HepG2 (cell line): ENCODE results near the gene RHD. TPM values are rescaled to one million over a fixed set of nuclear protein-coding genes. Genes with fewer than 3 reads are reported as not detected.

Source experiments
- ATF3 ChIP-seq: sonication (generic); formaldehyde crosslinking; IDR thresholded peaks from 2 replicates; pipeline ENCODE4 v1.4.0; 2020; ENCODE audit warnings: missing genetic modification reagents
- EED ChIP-seq: sonication (generic); formaldehyde crosslinking; IDR thresholded peaks from 2 replicates; pipeline ENCODE4 v1.5.0; 2020; ENCODE audit warnings: mild to moderate bottlenecking, missing genetic modification reagents
- FLYWCH1 ChIP-seq: sonication (generic); formaldehyde crosslinking; IDR thresholded peaks from 2 replicates; pipeline ENCODE4 v1.8.1; 2023; ENCODE audit warnings: mild to moderate bottlenecking, missing genetic modification reagents
- HIC2 ChIP-seq: sonication (generic); formaldehyde crosslinking; IDR thresholded peaks from 2 replicates; pipeline ENCODE4 v1.9.0; 2022; ENCODE audit warnings: low read depth, missing genetic modification reagents
- HOXD1 ChIP-seq: sonication (generic); formaldehyde crosslinking; IDR thresholded peaks from 2 replicates; pipeline ENCODE4 v1.5.0; 2020; ENCODE audit warnings: missing genetic modification reagents
- NR2F1 ChIP-seq, 2 experiments: fragments of 450-650 bp in 1 of 2; formaldehyde crosslinking in 1 of 2; IDR thresholded peaks; 2 replicates each; pipeline versions ENCODE4 v1.5.0 to v1.6.1; 2016 to 2020; ENCODE audit warnings: mild to moderate bottlenecking in 1 of 2, missing compliant biosample characterization in 1 of 2, missing genetic modification reagents in 1 of 2, moderate library complexity in 1 of 2
- NRL ChIP-seq: sonication (generic); formaldehyde crosslinking; IDR thresholded peaks from 2 replicates; pipeline ENCODE4 v1.5.0; 2020; ENCODE audit warnings: missing genetic modification reagents, mild to moderate bottlenecking, moderate library complexity, borderline replicate concordance
- PHF8 ChIP-seq: sonication (generic); formaldehyde crosslinking; IDR thresholded peaks from 2 replicates; pipeline ENCODE4 v1.5.0; 2020; ENCODE audit warnings: missing genetic modification reagents
- POLR2A ChIP-seq, 2 experiments: IDR thresholded peaks; 2 replicates each; pipeline ENCODE4 v1.6.1; 2011; ENCODE audit warnings: low read depth in 2 of 2, low read length in 2 of 2, mild to moderate bottlenecking in 1 of 2, moderate library complexity in 1 of 2; ENCODE audit not compliant: insufficient read depth in 1 of 2
- TOPORS ChIP-seq: sonication (generic); formaldehyde crosslinking; IDR thresholded peaks from 2 replicates; pipeline ENCODE4 v1.8.0; 2023; ENCODE audit warnings: mild to moderate bottlenecking, missing genetic modification reagents
- ZBTB40 ChIP-seq, 2 experiments: fragments of 450-650 bp in 1 of 2; sonication (generic) in 1 of 2; formaldehyde crosslinking in 1 of 2; IDR thresholded peaks; 2 replicates each; pipeline versions ENCODE4 v1.6.1 to v1.8.0; 2016 to 2022; ENCODE audit warnings: antibody characterized with exemption in 1 of 2, mild to moderate bottlenecking in 1 of 2, missing genetic modification reagents in 1 of 2
- ZFP36 ChIP-seq: fragments of 150-350 bp; IDR thresholded peaks from 2 replicates; pipeline ENCODE4 v1.6.1; 2018; ENCODE audit warnings: borderline replicate concordance, low read length, low read depth; ENCODE audit not compliant: partially characterized antibody
- ZNF567 ChIP-seq: sonication (generic); formaldehyde crosslinking; IDR thresholded peaks from 2 replicates; pipeline ENCODE4 v1.8.1; 2023; ENCODE audit warnings: mild to moderate bottlenecking, missing genetic modification reagents, borderline replicate concordance
- ZNF879 ChIP-seq: sonication (generic); formaldehyde crosslinking; IDR thresholded peaks from 2 replicates; pipeline ENCODE4 v1.8.1; 2023; ENCODE audit warnings: missing genetic modification reagents
- ZSCAN5A ChIP-seq: sonication (generic); formaldehyde crosslinking; IDR thresholded peaks from 2 replicates; pipeline ENCODE4 v1.8.0; 2022; ENCODE audit warnings: mild to moderate bottlenecking, missing genetic modification reagents, borderline replicate concordance
- polyA plus RNA-seq, 8 experiments: library from polyadenylated mRNA; depleted of rRNA in 3 of 8; stranded (reverse) in 7 of 8; unstranded in 1 of 8; fragments of >200 nt; fragmentation: Illumina TruSeq in 4 of 8; extraction: Trizol in 4 of 8; gene quantifications; 2 replicates each; pipeline versions ENCODE4 v1.2.1 to v1.2.3, GENCODE V29; 2011 to 2016; ENCODE audit warnings: low read depth in 4 of 8, missing spikeins in 1 of 8, mixed read lengths in 1 of 8; ENCODE audit not compliant: insufficient read depth in 1 of 8
- total RNA-seq, 5 experiments: library from RNA; depleted of rRNA; stranded (reverse); fragments of >200 nt; fragmentation: Illumina TruSeq; extraction: Trizol; gene quantifications; 2 replicates each; pipeline ENCODE4 v1.2.3, GENCODE V29; 2016; ENCODE audit warnings: low read depth in 1 of 5

The RHD gene
- total and polyA plus RNA-seq, 2 of the 13 experiments (the other 11 are each of a cell fraction or from before 2014, with no cell fraction given) = not detected

- no peak for TF ChIP-seq ZNF879
- TF ChIP-seq ZBTB40 (IDR thresholded peaks at IDR 0.05) = no peak
- no peak for TF ChIP-seq ZBTB40 (CRISPR knock-in tag; IDR thresholded peaks at IDR 0.05)
- TF ChIP-seq HIC2 (CRISPR knock-in tag) = 0 out of 2 replicates have a peak, but pooled peaks have one; percentile 42
- TF ChIP-seq TOPORS = no peak
- TF ChIP-seq EED (CRISPR knock-in tag) = no peak
- TF ChIP-seq ATF3 = 0 out of 2 replicates have a peak, but pooled peaks have one; percentile 4
- TF ChIP-seq POLR2A (IDR thresholded peaks at IDR 0.05; ENCODE audit: insufficient read depth in 1 of 2, low read depth in 2 of 2, low read length in 2 of 2) = peak in 1 of 2 experiments; percentile 81; a peak in 2 of 4 replicates
- TF ChIP-seq ZFP36 = no peak
- no peak for TF ChIP-seq NRL
- TF ChIP-seq ZSCAN5A = no peak
- no peak for TF ChIP-seq NR2F1 (CRISPR knock-in tag; IDR thresholded peaks at IDR 0.05)
- TF ChIP-seq FLYWCH1 (CRISPR knock-in tag) = no peak
- peak; percentile 95 for TF ChIP-seq PHF8
- no peak; the same call in 1 of the 2 replicates for TF ChIP-seq HOXD1 (CRISPR knock-in tag)
- peak; percentile 73; the same call in 1 of the 2 replicates for TF ChIP-seq ZNF567 (CRISPR knock-in tag)
These were observed 66.1 kb downstream of the RHD start, which contains the start of gene TMEM50A (continued) for GRCh38 chr1:25338188-25338981.
